Forelimb muscle (tissue), 1 donor: Measurements from ENCODE around the gene CMTM4. TPM values are rescaled to one million over a fixed set of nuclear protein-coding genes. Genes with fewer than 3 reads are reported as not detected.
A peak's percentile ranks its signal among the peaks of the same experiment; 100 is the strongest.
"Not testable (repeated sequence)": the region's sequence is repeated elsewhere in the genome, so short reads cannot be mapped to it uniquely, and the experiment has no call there.

Experiments used
- DNase-seq: peaks from one replicate; pipeline ENCODE4 v3.0.0-alpha.2; 2013; ENCODE audit warnings: low read depth
- polyA plus RNA-seq: library from polyadenylated mRNA; unstranded; fragments of 120-200 nt; gene quantifications from one replicate; pipeline ENCODE4 v1.2.1, GENCODE V29; 2013; ENCODE audit not compliant: insufficient read length

Gene CMTM4
- polyA plus RNA-seq, 1 donor, result 8.8 TPM

DNA sequence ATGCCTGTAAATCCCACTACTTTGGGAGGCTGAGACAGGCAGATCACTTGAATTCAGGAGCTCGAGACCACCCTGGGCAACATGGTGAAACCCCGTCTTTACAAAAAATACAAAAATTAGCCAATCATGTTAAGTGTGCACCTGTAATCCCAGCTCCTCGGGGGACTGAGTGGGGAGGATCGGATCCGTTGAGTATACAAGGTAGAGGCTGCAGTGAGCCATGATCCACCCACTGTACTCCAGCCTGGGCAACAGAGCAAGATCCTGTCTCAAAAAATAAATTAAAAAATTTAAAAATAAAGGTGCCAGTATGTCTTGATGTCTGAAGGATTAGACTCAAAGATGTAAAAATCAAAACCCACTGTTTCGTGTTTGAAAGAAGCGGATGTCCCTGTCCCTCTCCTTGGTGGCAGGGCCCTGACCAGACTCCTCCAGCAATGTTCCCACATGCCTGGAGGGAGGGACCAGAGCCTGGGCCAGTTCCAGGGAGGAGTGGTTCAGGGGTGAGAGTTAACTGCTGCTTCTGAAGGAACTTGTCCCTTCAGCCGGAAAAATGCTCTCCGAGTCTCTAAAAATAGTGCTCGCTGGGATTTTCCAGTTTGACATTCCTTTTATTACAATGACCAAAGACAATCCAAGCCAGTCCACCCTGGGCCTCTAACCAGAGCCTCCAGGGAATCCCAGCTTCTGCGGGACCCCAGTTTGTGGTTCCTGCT, 9.4 kb upstream of the CMTM4 start:
- no peak for DNase-seq

DNA sequence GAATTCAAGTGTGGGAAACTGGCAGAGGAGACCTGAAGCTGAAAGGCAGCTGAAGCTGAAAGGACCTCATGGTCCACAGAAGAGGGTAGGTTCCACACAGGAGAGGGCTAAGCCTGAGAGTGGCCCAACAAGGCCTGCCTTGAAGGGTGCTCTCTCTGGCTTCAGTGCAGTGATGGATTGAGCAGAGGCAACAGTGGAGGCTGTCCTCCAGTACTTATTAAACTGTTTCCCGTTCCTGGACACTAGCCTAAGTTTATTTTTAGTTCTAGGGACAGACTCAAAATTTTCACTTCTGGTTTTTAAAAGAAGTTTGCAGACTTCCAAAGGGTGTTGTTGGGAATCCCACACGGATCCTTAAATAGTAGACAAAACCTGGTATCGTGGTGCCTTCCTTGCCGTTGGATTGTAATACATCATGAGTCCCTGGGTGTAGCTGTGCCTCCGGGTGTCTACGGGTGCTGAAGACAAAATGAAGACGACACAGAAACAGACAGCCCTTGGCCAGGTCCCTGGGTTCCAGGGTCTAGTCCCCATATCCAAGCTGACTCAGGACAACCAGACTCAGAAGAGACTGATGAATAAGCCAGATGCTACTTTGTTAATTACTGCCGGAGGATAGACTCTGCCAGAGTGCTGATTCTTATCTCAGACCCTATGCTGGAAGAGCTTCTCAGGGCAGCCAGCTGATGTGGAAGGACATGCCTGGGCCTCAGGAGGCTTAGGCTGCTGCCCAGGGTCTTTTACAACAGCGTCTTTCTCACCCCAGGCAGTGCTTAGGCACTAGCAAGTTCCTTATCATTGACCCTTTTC, 7.1 kb upstream of the CMTM4 start:
- peak; percentile 48 for DNase-seq

DNA sequence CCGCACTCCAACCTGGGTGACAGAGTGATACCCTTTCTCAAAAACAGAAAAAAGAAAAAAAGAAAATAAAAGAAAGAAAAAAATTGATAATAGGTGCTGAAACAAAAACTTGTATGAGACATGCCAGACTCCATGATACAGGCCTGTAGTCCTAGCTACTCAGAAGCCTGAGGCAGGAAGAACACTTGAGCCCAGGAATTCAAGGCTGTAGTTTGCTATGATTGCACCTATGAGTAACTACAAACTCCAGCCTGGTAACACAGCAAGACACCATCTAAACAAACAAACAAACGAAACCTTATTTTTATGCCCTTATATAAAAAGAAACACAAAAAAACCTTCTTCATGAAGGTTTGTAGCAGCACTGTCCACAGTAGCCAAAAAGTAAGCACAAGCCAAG, 5.0 kb upstream of the CMTM4 start:
- DNase-seq, result no peak

DNA sequence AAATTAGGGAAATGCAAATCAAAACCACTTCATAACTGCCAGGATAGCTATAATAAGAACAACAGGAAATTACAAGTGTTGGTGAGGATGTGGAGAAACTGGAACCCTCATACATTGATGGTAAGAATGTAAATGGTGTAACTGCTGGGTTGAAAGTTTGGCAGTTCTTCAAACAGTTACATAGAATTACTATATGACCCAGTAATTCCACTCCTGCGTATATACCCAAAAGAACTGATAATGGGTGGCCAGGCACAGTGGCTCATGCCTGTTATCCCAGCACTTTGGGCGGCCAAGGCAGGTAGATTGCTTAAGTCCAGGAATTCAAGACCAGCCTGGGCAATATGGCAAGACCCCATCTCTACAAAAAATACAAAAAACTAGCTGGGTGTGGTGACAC, 4.5 kb upstream of the CMTM4 start:
- DNase-seq, result no peak

DNA sequence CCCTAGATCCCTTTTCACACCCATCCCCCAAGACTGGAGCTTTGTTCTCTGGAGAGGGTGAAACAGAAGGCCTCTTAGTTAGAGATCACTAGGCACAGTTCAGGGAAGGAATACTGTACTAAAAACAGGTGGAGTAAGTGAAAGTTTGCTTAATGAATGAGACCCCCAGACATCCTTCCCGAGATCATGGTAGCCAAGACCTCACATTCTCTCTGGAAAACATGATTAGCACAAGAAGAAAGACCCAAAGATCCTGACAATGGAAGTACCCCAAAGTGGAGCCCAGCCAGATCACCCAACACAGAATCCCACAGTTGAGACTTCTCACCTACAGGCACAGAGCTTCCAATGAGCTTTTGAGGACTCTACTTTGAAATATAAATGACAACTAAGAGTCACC, 3.4 kb upstream of the CMTM4 start:
- DNase-seq, result no peak

DNA sequence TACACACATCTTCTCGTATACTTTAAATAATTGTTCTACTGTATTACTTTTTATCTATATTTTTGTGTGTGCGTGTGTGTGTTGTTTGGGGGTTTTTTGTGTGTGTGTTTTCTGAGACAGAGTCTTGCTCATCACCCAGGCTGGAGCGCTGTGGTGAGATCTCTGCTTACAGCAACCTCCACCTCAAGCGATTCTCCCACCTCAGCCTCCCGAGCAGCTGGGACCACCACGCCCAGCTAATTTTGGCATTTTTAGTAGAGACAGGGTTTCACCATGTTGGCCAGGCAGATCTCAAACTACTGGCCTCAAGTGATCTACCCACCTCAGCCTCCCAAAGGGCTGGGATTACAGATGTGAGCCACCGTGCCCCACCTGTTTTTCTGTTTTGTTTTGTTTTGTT, 1.5 kb upstream of the CMTM4 start:
- DNase-seq, result no peak

DNA sequence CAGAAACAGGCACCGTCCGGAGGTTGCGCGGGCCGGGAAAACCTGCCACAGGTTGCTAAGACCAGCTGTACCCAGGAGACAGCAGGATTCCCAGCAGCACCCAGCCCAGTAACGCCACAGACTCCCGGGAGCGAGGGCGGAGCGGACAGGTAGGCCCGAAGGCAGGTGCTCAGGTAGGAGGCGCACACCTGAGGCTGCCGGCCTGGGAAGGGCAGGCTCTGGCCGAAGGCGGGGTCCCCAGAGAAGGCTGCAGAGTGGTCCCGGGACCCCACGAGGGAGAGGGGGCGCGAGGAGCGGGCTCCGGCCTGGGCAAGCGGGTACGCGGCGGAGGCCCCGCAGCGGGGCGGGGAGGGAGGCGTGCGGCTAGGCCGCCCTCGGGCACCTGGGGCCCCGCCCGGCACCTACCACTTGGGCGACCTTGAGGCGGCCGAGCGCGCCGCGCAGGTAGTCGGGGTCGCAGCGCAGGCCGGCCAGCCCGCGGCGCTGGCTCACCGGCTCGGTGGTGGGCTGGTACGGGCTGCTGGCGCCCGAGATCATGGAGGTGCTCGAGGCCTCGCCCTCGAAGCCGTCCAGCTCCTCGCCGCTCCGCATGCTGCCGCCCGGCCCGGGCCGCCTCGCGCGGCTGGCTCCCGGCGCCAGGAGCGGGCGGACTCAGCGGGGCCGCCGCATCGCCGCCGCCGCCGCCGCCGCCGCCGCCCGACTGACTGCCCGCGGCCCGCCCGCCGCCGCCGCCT, 441 bp downstream of the CMTM4 start:
- DNase-seq, result no peak

DNA sequence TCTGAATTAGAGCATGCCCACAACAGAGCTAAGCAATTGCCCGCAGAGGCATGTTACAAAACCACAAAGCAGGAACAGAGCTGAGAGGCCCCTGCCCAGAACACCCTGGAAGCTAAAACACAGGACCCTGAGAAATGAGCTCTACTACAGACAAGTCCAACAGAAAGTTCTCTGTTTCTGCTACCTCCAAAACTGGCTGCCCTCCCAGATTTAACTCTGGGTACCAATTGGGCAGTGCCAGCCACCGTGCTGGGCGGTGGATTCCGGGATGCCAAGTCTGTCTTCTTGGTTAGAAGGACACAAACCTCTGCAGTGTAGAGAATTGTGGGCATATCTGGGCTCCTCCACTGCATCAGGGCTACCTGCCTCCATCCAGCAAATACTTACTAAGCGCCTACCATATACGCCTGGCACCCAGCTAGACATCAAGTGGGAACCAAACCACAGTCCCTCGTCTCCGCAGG, 1.0 kb downstream of the CMTM4 start:
- no peak for DNase-seq

DNA sequence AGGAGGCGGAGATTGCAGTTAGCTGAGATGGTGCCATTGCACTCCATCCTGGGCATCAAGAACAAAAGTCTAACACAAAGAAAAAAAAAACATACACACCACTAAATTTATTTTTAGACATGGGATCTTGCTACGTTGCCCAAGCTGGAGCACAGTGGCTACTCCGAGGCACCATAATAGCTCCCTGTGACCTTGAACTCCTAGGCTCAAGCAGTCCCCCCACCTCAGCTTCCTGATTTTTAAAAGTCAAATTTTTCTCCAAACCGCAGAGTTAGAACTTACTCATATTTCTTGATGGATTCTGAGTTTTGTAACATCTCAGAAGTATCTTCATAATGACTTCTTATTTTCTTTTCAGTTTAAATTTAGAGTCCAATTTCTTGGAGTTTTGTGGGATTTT, 3.4 kb downstream of the CMTM4 start:
- no peak for DNase-seq

DNA sequence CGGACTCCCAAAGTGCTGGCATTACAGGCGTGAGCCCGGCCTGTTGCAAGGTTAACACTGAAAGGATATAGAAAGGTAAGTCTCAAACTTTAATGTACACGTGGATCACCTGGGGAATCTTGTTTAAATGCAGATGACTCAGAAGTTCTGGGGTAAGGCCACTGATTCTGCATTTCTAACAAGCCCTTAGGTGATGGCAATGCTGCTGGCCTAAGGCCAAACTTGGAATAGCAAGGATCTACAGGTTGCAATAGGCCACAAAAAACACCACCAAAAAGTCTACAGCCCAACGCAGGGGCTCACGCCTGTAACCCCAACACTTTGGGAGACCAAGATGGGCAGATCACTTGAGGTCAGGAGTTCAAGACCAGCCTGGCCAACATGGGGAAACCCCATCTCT, 4.2 kb downstream of the CMTM4 start:
- no peak for DNase-seq

DNA sequence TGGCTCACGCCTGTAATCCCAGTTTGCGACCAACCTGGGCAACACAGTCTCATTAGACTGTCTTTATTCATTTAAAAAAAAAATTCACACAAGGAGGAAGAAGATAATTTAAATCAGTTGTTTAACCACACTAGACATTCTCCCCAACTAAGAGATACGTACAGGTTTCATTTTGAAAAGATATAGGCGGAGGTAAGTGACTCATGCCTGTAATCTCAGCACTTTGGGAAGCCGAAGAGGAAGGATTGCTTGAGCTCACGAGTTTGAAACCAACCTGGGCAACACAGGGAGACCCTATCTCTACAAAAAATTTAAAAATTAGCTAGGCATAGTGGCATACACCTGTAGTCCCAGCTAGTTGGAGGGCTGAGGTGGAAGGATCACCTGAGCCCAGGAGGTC, 5.3 kb downstream of the CMTM4 start:
- no peak for DNase-seq

DNA sequence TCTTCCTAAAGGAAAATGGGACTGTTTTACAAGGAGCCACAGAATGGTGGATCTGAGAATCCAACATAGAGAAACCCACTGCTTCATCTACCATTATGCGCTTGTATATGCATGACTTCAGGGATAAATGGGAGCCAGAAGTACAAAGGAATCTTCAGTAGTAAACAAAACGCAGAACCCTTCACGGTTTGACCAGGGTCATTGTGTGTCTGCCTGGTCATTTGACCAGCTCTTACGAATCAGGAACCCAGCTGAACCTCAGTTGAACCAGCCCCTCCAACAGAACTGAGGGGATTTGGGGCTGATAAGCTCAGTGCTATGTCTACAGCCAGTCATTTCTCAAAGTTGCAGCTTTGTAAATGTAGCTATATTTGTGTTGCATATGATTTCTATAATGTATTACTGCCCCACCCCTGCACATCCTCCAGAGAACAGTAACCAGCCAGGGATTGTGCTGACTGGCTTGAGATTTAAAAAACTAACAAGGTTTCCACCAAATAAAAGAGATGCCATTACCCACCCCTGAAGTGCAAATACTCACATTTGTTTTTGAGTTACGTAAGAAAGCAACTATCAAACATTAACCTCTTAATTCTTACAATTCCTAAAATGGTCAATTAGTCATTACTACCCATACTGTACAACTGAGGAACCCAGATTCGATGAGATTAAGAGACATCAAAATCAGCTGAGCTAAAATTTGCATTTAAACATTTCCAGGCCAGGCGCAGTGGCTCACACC, 6.3 kb downstream of the CMTM4 start:
- no peak for DNase-seq

DNA sequence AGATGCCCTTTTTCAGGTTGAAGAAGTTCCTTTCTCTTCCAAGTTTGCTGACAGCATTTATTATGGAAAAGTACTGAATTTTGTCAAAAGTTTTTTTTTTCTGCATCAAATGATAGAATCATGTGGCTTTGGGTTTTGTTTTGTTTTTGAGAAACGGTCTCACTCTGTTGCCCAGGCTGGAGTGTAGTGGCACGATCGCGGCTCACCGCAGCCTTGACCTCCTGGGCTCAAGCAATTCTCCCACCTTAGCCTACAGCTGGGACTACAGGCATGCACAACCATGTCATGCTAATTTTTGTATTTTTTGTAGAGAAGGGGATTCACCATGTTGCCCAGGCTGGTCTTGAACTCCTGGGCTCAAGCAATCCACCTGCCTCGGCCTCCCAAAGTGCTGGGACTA, 7.3 kb downstream of the CMTM4 start:
- no peak for DNase-seq

DNA sequence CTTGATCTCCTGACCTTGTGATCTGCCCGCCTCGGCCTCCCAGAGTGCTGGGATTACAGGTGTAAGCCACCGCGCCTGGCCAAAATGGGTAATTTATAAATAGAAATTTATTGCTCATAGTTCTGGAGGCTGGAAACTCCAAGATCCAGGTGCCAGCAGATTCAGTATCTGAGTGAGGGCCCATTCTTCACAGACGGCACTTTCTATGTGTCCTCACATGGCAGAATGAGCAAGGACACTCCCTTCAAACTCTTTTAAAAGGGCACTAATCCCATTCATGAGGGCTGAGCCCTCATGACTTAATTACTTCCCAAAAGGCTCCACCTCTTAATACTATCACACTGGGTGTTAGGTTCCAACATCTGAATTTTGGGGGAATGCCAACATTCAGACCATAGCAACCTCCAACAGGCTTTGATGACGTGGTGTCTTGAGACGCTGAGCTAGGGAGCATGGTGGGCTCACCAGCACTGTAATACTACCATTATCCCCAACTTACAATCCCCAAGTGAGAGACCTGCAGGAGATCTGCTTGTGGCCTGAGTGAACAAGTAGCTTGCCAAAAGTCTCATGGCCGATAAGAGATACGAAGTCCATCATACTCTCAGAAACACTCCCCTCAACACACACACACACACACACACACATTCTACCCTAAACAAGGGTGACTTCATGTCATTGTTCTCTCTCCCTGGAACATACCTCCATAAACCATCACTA, 8.5 kb downstream of the CMTM4 start:
- no peak for DNase-seq

DNA sequence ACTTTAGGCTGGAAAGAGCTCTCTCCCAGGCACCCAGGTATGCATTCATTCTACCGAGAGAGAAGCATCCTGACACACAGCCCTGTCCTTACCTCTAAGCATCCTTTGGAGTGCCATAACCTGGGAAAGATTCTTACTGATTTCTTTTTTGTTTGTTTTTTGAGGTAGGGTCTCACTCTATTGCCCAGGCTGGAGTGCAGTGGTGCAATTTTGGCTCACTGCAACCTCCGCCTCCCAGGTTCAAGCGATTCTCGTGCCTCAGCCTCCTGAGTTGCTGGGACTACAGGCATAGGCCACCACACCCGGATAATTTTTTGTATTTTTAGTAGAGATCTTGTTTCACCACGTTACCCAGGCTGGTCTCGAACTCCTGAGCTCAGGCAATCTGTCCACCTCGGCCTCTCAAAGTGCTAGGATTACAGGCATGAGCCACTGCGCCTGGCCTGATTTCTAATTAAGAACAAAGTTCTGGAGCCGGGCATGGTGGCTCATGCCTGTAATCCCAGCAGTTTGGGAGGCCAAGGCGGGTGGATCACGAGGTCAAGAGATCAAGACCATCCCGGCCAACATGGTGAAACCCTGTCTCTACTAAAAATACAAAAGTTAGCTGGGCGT, 10.9 kb downstream of the CMTM4 start:
- not testable (repeated sequence) for DNase-seq

DNA sequence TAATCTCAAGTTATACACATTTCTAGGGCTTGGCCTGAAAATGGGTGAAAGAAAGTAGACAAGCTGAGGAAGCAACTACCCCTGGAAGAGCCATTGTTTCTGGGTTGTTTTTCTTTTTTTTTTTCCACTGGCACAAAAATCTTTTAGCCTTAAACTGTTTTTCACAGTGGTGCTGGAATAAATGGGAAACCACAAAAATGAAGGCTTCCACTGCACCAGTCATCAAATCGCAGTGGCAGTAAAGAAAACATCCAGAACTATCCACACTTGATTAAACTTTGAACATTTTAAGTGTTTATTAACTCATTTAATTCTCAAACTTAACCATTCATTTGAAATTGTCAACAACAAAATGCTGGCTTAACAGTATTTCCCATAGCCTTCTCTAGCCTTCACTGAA, 14.3 kb downstream of the CMTM4 start:
- DNase-seq, result no peak

DNA sequence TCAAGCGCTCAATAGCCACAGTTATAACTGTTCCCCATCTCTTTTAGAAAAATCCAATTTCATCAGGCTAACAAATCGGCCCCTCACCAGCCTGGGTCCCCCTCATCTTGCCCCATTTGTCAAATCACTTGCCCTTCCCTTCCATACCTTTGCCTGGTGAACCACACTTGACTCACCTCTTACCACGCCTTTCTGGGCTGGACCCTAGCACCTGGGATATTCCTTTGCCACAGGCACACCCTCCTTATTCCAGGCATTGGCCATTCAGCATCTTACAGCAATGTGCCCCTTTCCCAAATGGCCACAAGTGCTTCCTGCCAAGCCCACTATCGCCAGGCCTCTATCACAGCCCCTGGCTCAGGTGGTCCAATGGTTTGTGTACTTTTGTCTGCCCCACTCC, 14.9 kb downstream of the CMTM4 start:
- DNase-seq, result no peak

DNA sequence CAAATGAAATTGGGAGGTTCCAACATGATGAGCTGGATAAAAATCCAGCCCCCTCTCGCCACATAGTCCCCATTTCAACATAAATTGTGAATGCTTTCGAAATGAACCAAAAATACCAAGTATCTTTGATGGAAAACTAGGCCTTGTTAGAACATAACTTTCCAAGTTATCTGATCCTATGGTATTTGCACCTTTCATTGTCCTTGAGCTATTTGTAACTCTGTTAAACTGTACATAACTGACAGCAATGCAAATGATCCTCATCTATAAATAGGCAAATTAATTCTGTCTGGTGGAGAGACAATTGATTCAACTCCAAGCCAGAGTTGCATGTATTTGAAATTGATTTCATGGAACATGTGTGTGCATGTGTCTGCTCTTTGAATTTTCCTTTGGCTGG, 18.2 kb downstream of the CMTM4 start:
- DNase-seq, result no peak

DNA sequence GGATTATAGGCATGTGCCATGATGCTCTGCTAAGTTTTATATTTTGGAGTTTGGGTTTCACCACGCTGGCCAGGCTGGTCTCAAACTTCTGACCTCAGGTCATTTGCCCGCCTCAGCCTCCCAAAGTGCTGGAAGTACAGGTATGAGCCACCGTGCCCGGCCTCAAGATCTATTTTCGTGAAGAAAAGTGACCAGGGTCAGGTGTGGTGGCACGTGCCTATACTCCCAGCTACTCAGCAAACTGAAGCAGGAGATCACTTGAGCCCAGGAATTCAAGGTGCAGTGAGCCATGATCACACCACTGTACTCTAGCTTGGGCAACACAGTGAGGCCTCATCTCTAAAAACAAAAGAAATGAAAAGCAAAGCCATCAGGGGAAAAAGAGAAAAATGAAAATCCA, 18.7 kb downstream of the CMTM4 start:
- no peak for DNase-seq

DNA sequence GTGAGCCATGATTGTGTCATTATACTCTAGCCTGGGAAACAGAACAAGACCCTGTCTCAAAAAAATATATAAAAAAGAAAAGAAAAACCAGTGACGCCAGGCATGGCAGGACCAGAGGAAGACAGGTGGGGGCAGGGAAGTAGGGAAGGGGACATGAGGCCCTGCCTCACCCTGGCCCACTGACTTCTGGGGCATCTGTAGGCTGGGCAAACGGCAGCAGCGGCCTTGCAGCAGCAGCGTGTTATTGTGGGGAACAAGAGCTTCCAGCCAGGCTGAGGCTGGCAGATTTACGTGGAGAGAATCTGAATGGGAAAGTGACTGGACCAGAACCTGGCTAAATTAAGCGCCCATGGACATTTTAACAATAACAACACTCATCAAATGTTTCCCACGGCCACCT, 19.4 kb downstream of the CMTM4 start:
- no peak for DNase-seq

DNA sequence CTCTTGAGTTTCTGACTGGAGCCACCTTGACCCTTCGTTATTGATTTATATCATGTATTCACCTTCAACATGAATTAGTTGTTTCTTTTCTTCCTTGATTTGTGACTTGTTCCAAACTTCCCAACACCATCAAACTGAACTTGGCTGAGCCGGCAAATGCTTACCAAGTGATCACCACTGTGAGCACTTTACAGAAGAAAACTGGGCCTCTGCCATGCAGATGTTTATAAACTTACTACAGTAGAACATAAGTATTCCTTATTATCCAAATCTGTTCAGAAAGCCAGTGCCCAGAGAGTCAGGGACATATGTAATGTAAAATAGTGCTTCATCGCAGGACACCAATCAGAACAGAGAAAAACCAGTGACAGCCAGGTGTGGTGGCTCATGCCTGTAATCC, 19.9 kb downstream of the CMTM4 start:
- no peak for DNase-seq
